Measurements from ENCODE around the gene SMIM32.

SMIM32 gene

DNA sequence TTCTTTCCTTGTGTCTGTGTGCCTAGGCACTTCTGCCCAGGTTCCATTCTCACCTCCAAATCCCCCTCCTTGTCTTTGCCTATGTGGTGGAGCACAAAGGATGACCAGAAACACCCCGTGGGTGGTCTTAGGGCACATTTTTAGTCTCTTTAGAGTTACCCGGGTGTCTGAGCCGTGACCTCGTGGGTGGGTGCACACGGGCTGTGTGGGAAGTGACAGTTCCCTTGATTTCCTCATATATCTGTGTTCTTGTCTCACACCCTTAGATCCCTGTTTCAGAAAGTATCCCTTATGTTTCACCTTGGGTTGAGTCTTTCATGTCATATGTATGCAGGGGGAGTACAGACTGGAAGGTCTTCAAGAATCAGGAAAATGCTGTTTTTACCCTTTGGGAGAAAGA, 13.4 kb upstream of the SMIM32 start:
- no peak for DNase-seq

GRCh38 chr5:136205941-136206340, 13.0 kb upstream of the SMIM32 start:
- DNase-seq: no peak

- no peak for DNase-seq
Measured at GRCh38 chr5:136205061-136205702, 12.2 kb upstream of the SMIM32 start.

GRCh38 chr5:136203303-136203922, 10.5 kb upstream of the SMIM32 start:
- DNase-seq: no peak

GRCh38 chr5:136202469-136203205, 9.7 kb upstream of the SMIM32 start:
- DNase-seq: no peak

DNA sequence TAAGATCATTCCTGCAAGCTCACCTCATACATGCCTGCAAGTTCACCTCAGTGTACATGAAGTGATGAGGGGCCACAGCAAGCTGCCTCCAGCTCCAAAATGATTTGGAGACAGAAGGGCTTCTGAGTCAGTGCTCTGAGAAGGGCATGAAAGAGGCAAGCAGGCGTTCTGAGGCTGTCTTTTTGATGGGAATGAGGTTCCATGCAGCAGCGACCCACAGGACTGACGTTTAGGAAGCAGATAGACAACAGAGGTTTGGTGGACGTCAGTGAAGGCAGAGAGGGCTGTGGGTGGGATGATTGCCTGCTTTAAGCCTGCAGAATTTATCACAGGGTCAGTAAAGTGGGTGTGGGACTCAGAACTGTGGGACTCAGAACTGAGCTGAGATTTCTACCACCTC, 8.9 kb upstream of the SMIM32 start:
- DNase-seq: no peak

DNA sequence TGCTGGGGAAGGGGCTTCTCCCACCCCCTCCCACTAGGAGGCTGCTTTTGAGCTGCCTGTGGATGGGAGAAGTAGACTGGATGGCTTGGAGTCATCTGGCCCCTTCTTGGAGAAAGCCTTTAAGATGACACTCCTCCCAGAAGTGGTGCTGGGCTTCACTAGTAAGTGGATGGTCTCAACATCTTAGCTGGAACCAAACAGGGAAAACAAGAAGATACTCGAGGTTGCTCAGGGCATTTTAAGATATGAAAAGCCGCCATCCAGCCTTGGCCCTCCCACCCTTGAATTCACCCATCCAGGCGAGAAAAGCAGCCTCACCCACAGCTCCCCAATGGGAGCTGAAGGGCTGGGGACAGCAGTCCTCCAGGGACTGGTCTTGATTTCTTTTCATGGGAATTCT, 7.8 kb upstream of the SMIM32 start:
- no peak for DNase-seq

- DNase-seq: no peak
Measured at GRCh38 chr5:136200130-136200529, 7.2 kb upstream of the SMIM32 start.

- no peak for DNase-seq
Measured at GRCh38 chr5:136199408-136199807, 6.4 kb upstream of the SMIM32 start.

GRCh38 chr5:136198453-136198852, 5.5 kb upstream of the SMIM32 start:
- no peak for DNase-seq

DNA sequence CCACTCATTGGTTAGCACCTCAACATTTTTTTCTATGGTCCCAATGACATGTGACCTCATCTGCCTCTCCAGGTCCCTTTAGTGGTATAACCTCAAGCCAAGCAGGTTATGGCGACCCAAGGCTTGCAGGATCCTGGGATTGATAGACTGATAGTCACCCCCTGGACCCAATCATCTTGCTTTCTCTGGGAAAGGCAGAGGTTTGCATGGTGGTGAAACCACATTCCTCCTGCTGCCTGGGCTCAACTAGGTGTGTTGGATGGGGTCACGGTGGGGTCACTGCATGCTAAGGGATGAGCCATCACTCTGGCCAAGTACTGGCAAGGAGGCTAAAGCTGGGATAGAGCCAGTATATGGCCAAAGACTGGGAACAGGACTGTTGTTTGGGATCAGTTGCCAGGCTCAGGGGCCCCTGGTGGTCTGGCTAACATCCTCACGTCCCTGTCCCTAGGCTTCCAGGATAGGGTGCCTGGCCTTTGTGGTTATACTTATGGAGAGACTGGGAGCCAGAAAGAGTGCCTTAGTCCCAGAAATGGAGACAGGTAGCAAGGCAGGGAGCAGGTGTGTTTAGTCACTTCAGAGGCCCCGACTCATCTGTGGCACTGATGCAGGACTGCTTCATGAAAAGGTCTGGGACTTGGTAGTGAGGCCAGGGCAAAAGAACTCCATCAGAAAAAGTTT, 4.6 kb upstream of the SMIM32 start:
- DNase-seq: no peak

DNA sequence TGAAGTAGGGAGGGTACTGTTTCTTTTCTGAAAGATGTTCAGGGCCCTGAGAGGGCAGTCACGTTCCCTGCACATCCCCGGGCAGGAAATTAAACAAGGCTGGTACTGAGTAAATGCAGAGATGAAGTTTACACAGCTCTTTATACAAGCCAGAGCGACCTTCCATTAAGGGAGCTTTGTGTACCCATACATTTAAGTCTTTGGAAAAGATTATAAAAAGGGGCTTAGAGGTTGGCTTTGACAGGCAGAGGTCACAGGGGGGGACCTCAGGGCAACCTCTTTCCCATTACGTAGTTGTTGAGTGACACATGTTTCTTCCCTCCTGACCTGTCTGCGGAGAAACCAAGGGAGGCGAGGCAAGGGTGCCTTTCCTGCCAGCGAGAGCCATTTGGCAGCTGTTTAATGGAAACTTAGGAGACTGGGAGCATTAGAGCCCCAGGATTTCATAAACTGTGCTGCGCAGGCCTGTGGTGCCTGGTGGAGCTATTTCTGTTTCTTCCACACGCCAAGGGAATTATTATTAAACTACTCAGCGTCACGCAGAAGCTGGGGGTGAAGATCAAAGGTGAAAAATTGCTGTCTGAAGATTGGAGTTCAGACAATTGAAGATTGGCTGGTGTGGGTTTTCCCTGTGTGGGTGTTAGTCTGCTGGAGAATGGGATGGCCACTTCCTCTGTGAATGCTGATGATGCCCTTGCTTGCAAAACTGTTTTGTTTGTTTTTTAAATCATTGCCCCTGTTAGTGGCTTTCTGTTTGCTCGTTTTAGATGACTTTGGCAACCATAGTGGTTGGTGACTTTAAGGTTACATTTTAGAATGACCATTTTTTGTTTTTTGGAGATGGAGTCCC, 3.2 kb upstream of the SMIM32 start:
- no peak for DNase-seq

DNA sequence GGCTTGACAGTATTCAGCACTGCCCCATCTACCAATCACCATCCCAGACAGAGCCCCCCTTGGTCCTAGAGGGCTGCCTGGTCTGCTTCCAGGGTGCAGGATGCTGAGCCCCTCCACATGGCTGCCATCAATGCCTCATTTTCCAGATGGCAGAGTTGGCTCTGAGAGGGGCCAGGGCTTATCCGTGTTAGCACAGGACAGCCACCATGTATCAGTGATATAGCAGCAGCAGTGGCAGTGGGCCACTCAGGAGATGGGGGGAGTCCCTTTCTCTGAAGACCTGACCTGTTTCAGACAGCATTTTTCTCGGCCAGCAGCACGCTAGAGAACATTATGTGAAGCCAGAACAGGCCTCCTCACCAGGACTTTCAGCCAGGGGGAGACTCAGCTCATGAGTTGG, 1.6 kb upstream of the SMIM32 start:
- no peak for DNase-seq

DNA sequence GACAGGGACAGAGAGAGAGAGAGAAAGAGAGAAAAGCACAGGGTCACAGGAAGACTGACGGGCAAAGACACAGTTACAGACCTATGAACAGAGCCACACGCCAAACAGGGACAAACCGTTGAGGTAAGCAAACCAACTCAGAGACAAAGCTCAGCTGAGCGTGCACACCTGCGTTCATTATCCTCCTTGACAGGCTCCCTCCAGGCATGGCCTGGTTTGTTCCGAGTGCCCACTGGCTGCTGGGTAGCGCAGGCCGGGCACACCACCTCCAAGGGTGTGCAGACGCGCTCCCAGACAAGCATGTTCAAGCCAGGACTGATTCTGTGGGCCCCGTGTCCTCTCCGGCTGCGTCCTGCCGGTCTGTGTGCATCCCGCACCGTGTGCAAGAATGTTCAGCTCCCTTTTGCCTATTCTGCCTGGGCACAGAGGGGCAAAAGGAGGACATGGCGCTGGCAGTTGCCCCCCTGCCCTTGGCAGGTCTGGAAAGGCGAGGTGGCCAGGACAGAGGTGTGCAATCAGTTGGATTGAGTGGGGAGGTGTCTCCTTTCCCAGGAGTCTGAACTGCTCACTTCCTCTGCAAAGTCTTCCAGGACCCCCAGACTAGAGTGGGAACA, 467 bp upstream of the SMIM32 start:
- no peak for DNase-seq

- DNase-seq: no peak
Measured at GRCh38 chr5:136192015-136192525, 892 bp downstream of the SMIM32 start.

DNA sequence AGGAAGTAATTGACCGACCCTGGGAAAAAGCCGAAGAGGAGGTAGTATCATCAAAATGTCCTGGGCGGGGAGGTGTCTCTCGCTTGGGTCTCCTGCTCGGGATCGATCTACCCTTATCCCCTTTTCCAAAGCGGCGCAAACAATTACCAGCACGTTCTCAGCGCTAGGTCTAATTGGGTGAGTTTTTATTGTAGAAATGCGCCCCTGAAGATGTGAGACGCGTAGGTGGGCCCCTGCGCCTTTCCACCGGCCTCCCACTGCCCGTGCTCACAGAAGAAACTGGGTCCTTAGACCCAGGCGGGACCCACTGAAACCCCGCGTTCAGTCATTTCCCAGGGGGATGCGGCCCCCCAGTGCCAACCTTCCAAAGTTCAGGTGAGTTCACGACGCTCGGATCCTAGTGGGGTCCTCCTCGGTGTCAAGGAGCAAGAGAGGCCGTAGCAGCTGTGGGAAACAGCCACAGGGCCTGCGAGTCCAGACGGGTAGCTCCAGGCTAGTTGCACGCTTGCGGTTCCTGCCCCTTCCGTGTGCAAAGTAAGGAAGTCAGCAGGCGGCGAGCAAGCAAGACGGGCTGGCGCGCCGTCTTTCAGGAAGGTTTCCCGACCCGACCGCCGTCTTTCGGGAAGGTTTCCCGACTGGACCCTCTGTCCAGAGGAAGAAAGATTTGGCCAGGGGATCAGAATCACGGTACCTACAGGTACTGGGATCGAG, 1.5 kb downstream of the SMIM32 start:
- DNase-seq: no peak

- no peak for DNase-seq
Measured at GRCh38 chr5:136190904-136191303, 2.1 kb downstream of the SMIM32 start.

DNA sequence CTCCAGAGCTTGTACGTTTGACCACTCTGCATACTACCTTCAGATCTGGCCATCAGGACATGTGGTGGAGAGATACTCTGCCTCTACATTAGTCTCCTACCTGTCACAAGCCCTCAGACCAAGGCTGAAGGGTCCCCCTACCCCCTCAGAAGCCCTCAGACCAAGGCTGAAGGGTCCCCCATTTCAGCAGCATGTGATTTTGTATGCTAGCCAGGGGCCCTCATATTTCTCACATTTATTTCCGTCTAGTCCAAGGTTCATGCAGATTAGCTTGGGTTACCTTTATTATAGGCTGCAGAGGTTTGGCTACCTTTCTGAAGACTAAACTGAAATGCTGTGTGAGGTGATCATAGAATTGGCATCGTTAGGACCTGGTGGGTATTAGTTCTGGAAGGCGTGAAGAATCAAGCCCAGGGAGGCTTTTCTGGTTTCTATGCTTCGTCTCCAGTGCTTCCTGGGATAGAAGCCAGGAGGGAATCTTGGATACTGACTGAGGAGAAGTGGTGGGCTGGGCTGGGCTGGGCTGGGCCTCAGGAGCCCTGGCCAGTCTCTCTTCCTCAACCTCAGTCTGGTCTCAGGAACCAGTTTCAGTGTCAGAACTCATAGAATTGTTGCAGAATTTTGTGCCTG, 2.8 kb downstream of the SMIM32 start:
- no peak for DNase-seq

DNA sequence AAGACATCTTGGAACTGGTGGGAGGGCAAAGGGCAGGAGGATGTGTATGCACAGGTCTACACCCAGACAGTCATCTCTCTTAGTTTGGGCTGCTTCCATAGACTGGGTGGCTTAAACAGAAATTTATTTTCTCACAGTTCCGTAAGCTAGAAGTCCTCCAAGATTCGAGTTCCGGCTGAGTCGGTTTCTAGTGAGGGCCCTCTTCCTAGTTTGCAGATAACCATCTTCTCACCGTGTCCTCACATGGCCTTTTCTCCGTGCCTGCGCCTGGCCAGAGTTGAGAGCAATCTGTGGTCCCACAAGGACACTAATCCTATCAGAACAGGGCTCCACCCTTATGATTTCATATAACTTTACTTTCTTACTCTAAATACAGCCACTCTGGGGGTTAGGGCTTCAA, 4.1 kb downstream of the SMIM32 start:
- DNase-seq: no peak

DNA sequence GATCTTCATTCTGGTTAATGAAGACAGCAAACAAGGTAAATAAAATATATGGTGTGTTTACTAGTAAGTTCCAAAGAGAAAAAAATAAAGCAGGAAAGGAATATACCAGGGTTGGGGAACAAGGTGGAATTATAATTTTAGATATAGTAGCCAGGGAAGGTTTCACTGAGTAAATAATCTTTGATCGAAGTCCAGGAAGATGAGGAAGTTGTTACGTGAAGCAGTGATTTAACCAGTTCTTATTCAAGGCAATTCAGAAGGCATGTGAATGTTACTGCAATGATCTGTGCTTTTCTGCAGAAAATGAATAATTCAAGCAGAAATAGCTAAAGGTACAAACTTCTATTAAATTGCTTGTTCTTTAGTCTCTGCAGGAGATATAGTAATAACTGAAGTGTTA, 6.2 kb downstream of the SMIM32 start:
- no peak for DNase-seq

Measured in NCI-H187 treated with DMSO at 0.1 percent for 48 hours (cell line).